ENCODE measurements around the gene TLE2.
A peak's percentile ranks its signal among the peaks of the same experiment; 100 is the strongest.

- TF ChIP-seq, protein P1, sequence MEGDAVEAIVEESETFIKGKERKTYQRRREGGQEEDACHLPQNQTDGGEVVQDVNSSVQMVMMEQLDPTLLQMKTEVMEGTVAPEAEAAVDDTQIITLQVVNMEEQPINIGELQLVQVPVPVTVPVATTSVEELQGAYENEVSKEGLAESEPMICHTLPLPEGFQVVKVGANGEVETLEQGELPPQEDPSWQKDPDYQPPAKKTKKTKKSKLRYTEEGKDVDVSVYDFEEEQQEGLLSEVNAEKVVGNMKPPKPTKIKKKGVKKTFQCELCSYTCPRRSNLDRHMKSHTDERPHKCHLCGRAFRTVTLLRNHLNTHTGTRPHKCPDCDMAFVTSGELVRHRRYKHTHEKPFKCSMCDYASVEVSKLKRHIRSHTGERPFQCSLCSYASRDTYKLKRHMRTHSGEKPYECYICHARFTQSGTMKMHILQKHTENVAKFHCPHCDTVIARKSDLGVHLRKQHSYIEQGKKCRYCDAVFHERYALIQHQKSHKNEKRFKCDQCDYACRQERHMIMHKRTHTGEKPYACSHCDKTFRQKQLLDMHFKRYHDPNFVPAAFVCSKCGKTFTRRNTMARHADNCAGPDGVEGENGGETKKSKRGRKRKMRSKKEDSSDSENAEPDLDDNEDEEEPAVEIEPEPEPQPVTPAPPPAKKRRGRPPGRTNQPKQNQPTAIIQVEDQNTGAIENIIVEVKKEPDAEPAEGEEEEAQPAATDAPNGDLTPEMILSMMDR (IDR thresholded peaks at IDR 0.05) = peak; percentile 37 to 98 (median 95)
- TF ChIP-seq POLR2A (IDR thresholded peaks at IDR 0.05) = no peak
Observed at GRCh38 chr19:2962018-2962670, 66.9 kb downstream of the TLE2 start.
